Measurements from ENCODE around the gene ANKS1B. TPM values are rescaled to one million over a fixed set of nuclear protein-coding genes. Genes with fewer than 3 reads are reported as not detected.

Gene ANKS1B
- total and polyA plus RNA-seq, 2 of the 4 experiments (the other 2 are of a cell fraction), result 0.17 to 0.18 TPM

DNA sequence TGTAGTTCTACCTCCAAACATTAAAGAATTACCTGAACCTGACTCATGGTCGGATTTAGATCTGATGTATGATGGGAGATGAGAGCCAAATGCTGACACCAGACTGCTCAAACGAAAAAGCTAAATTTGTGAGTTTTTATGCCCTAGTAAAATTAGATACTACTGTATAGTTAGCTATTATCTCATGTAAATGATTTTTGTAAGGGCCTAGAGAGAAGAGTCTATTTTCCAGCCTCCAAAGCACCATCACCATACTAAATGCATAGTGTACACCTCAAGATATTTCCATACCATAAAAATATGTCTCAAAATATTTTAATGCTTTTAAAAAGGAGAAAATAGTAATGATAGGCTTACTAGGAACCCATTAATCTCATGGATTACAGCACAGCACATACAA, 18.3 kb downstream of the ANKS1B start:
- no peak overlapping the region for H3K9ac ChIP-seq (ENCODE audit: low read depth, low read length)
- no peak overlapping the region for H3K4ac ChIP-seq (ENCODE audit: low read depth, low read length)
- BruUV-seq (replicated peaks), result no TSS peak
- no peak overlapping the region for H4K91ac ChIP-seq (ENCODE audit: insufficient read depth, low read depth, low read length)
- H3K27me3 ChIP-seq (ENCODE audit: control insufficient read depth, insufficient read depth, low read length), result no peaks in the 10 kb centered on the region
- H3K4me1 ChIP-seq (ENCODE audit: control insufficient read depth, insufficient read depth, low read length), result no peaks in the 10 kb centered on the region
- no peaks in the 10 kb centered on the region for H3K36me3 ChIP-seq (ENCODE audit: control insufficient read depth, insufficient read depth, low read length)
- DNase-seq, result no peak
- H3K18ac ChIP-seq (ENCODE audit: low read depth, low read length), result no peak overlapping the region
- no peak overlapping the region for H2BK20ac ChIP-seq (ENCODE audit: low read depth, low read length)
- H2AK5ac ChIP-seq (ENCODE audit: low read depth, low read length), result no peak overlapping the region
- H3K56ac ChIP-seq (ENCODE audit: extremely low read depth, insufficient read depth, low read length), result no peak overlapping the region
- intact Hi-C loops (cut with micrococcal nuclease), result no loop called here
- CTCF ChIA-PET, result no interaction called here
- TF ChIP-seq RAD21 (IDR thresholded peaks at IDR 0.05; ENCODE audit: low read length) (no peak), RCOR1 (IDR thresholded peaks at IDR 0.05; ENCODE audit: insufficient replicate concordance, low read length) (no peak), BHLHE40 (IDR thresholded peaks at IDR 0.05; ENCODE audit: low read depth, low read length) (no peak), MAZ (IDR thresholded peaks at IDR 0.05; ENCODE audit: borderline replicate concordance, low read depth, low read length) (no peak), RFX5 (IDR thresholded peaks at IDR 0.05; ENCODE audit: low read depth, low read length) (no peak), FOS (IDR thresholded peaks at IDR 0.05; ENCODE audit: low read depth, low read length) (no peak), NFE2L2 (IDR thresholded peaks at IDR 0.05; ENCODE audit: low read depth, low read length) (no peak), POLR2A (IDR thresholded peaks at IDR 0.05; ENCODE audit: low read depth, low read length) (no peak), MAFK (IDR thresholded peaks at IDR 0.05; ENCODE audit: low read depth, low read length) (no peak)
- TF ChIP-seq, protein P1, sequence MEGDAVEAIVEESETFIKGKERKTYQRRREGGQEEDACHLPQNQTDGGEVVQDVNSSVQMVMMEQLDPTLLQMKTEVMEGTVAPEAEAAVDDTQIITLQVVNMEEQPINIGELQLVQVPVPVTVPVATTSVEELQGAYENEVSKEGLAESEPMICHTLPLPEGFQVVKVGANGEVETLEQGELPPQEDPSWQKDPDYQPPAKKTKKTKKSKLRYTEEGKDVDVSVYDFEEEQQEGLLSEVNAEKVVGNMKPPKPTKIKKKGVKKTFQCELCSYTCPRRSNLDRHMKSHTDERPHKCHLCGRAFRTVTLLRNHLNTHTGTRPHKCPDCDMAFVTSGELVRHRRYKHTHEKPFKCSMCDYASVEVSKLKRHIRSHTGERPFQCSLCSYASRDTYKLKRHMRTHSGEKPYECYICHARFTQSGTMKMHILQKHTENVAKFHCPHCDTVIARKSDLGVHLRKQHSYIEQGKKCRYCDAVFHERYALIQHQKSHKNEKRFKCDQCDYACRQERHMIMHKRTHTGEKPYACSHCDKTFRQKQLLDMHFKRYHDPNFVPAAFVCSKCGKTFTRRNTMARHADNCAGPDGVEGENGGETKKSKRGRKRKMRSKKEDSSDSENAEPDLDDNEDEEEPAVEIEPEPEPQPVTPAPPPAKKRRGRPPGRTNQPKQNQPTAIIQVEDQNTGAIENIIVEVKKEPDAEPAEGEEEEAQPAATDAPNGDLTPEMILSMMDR (conservative IDR thresholded peaks at IDR 0.05; ENCODE audit: low read depth, low read length), result no peak
- TF ChIP-seq, protein P2, sequence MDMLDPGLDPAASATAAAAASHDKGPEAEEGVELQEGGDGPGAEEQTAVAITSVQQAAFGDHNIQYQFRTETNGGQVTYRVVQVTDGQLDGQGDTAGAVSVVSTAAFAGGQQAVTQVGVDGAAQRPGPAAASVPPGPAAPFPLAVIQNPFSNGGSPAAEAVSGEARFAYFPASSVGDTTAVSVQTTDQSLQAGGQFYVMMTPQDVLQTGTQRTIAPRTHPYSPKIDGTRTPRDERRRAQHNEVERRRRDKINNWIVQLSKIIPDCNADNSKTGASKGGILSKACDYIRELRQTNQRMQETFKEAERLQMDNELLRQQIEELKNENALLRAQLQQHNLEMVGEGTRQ (IDR thresholded peaks at IDR 0.05; ENCODE audit: low read depth, low read length), result no peak
- H3K4me3 ChIP-seq (ENCODE audit: insufficient read depth, low read depth, low read length), result no peak overlapping the region
- no peak overlapping the region for H4K5ac ChIP-seq (ENCODE audit: low read depth, low read length)
- H3K9me3 ChIP-seq (ENCODE audit: control insufficient read depth, insufficient read depth, low read length), result no peaks in the 10 kb centered on the region
- WGBS, 2 experiments (ENCODE audit: extremely low coverage in 2 of 2, insufficient read length in 1 of 2), result no CpG with 5 or more reads among the region's 2 CpGs
- no peak overlapping the region for H4K8ac ChIP-seq (ENCODE audit: low read depth in 2 of 2, low read length in 2 of 2)
- H3K79me1 ChIP-seq (ENCODE audit: low read depth in 1 of 2, low read length in 2 of 2), result no peaks in the 10 kb centered on the region
- H2BK5ac ChIP-seq (ENCODE audit: low read depth, low read length, poor library complexity, severe bottlenecking), result no peak overlapping the region
- no peak overlapping the region for H3K27ac ChIP-seq (ENCODE audit: insufficient read depth, low read length)
- POLR2A ChIA-PET (ENCODE audit: unreplicated experiment), result no interaction called here
- H4K20me1 ChIP-seq (ENCODE audit: insufficient read depth, low read length), result no peaks in the 10 kb centered on the region
- no peak overlapping the region for H3K14ac ChIP-seq (replicated peaks; ENCODE audit: low read depth, low read length)
- in situ Hi-C loops (cut with MboI; ENCODE audit: low sequenced_read_pairs), result no loop called here
- no peaks in the 10 kb centered on the region for H3K9me1 ChIP-seq (ENCODE audit: insufficient read depth, low read length)
- H2AFZ ChIP-seq (replicated peaks; ENCODE audit: low read length, poor library complexity), result no peak overlapping the region
- H2BK15ac ChIP-seq (ENCODE audit: low read depth, low read length), result no peak overlapping the region
- dilution Hi-C loops (cut with HindIII; ENCODE audit: low sequenced_read_pairs, unreplicated experiment), result no loop called here
- no peak overlapping the region for H2AK9ac ChIP-seq (replicated peaks; ENCODE audit: low read depth, low read length, poor library complexity)
- no peak overlapping the region for H3K23ac ChIP-seq (ENCODE audit: low read depth, low read length)
- H3K4me2 ChIP-seq (ENCODE audit: low read depth, low read length), result no peak overlapping the region
- H2BK120ac ChIP-seq (ENCODE audit: low read depth, low read length), result no peak overlapping the region
- ATAC-seq (ENCODE audit: low read depth), result no peak

Measured in IMR-90 (cell line).